PC-3 (cell line): ENCODE results near the gene NDUFS7.

Experiments
- CTCF ChIP-seq: fragments of 300-600 bp; sonication (generic); conservative IDR thresholded peaks from 2 replicates; pipeline ENCODE4 v1.5.1; 2017; ENCODE audit warnings: antibody characterized with exemption, low read depth, mild to moderate bottlenecking, low read length
- EZH2 ChIP-seq: fragments of 300-600 bp; sonication (generic); IDR thresholded peaks from one replicate; pipeline ENCODE4 v1.6.1; 2017; ENCODE audit warnings: antibody characterized with exemption, mild to moderate bottlenecking, low read length; ENCODE audit not compliant: unreplicated experiment

- TF ChIP-seq CTCF = no peak
- no peak for TF ChIP-seq EZH2
Measured at GRCh38 chr19:1418496-1418775, 34.7 kb downstream of the NDUFS7 start.
